ENCODE results near the gene GLDN. TPM values are rescaled to one million over a fixed set of nuclear protein-coding genes. Genes with fewer than 3 reads are reported as not detected.

GLDN gene
- total and polyA plus RNA-seq, 2 of the 4 experiments (the other 2 are of a cell fraction) = under 0.01 TPM; not detected in 1

GRCh38 chr15:51356983-51357382, 15.5 kb downstream of the GLDN start:
- H3K23ac ChIP-seq (ENCODE audit: low read depth, low read length) = no peak overlapping the region
- dilution Hi-C loops (cut with HindIII; ENCODE audit: low sequenced_read_pairs, unreplicated experiment) (no loop called here), in situ Hi-C loops (cut with MboI; ENCODE audit: low sequenced_read_pairs) (no loop called here), intact Hi-C loops (cut with micrococcal nuclease) (no loop called here)
- no peak overlapping the region for H3K56ac ChIP-seq (ENCODE audit: extremely low read depth, insufficient read depth, low read length)
- H3K36me3 ChIP-seq (ENCODE audit: control insufficient read depth, insufficient read depth, low read length) = no peaks in the 10 kb centered on the region
- H3K14ac ChIP-seq (replicated peaks; ENCODE audit: low read depth, low read length) = no peak overlapping the region
- H3K4me2 ChIP-seq (ENCODE audit: low read depth, low read length) = no peak overlapping the region
- DNase-seq = no peak
- no peaks in the 10 kb centered on the region for H3K9me1 ChIP-seq (ENCODE audit: insufficient read depth, low read length)
- BruUV-seq (replicated peaks) = no TSS peak
- H4K91ac ChIP-seq (ENCODE audit: insufficient read depth, low read depth, low read length) = no peak overlapping the region
- no peak overlapping the region for H2BK5ac ChIP-seq (ENCODE audit: low read depth, low read length, poor library complexity, severe bottlenecking)
- H2AK5ac ChIP-seq (ENCODE audit: low read depth, low read length) = no peak overlapping the region
- POLR2A ChIA-PET (ENCODE audit: unreplicated experiment) = no interaction called here
- no peak overlapping the region for H4K8ac ChIP-seq (ENCODE audit: low read depth in 2 of 2, low read length in 2 of 2)
- no peak overlapping the region for H3K18ac ChIP-seq (ENCODE audit: low read depth, low read length)
- TF ChIP-seq RAD21 (IDR thresholded peaks at IDR 0.05; ENCODE audit: low read length) = no peak
- no peak for TF ChIP-seq USF2 (IDR thresholded peaks at IDR 0.05; ENCODE audit: low read depth, low read length)
- no peak overlapping the region for H2BK15ac ChIP-seq (ENCODE audit: low read depth, low read length)
- CTCF ChIA-PET = no interaction called here
- no peak overlapping the region for H3K4me3 ChIP-seq (ENCODE audit: insufficient read depth, low read depth, low read length)
- no peak overlapping the region for H2BK120ac ChIP-seq (ENCODE audit: low read depth, low read length)
- no peaks in the 10 kb centered on the region for H4K20me1 ChIP-seq (ENCODE audit: insufficient read depth, low read length)
- H3K79me1 ChIP-seq (ENCODE audit: low read depth in 1 of 2, low read length in 2 of 2) = no peaks in the 10 kb centered on the region
- H2AFZ ChIP-seq (replicated peaks; ENCODE audit: low read length, poor library complexity) = no peak overlapping the region
- no peak overlapping the region for H3K4ac ChIP-seq (ENCODE audit: low read depth, low read length)
- no peaks in the 10 kb centered on the region; the same call in 1 of the 2 replicates for H3K4me1 ChIP-seq (ENCODE audit: control insufficient read depth, insufficient read depth, low read length)
- H2BK20ac ChIP-seq (ENCODE audit: low read depth, low read length) = no peak overlapping the region
- no peak overlapping the region for H2AK9ac ChIP-seq (replicated peaks; ENCODE audit: low read depth, low read length, poor library complexity)
- H3K27me3 ChIP-seq (ENCODE audit: control insufficient read depth, insufficient read depth, low read length) = peaks cover 22% of the 10 kb centered on the region
- H3K27ac ChIP-seq (ENCODE audit: insufficient read depth, low read length) = no peak overlapping the region
- 83% methylated on average over 4 of the region's 6 CpGs; no CpG with 5 or more reads in 1 of the 2 experiments for WGBS, 2 experiments (ENCODE audit: extremely low coverage in 2 of 2, insufficient read length in 1 of 2)
- no peak overlapping the region for H3K9ac ChIP-seq (ENCODE audit: low read depth, low read length)
- no peaks in the 10 kb centered on the region; the same call in 1 of the 2 replicates for H3K9me3 ChIP-seq (ENCODE audit: control insufficient read depth, insufficient read depth, low read length)
- H4K5ac ChIP-seq (ENCODE audit: low read depth, low read length) = no peak overlapping the region
- no peak for ATAC-seq (ENCODE audit: low read depth)
